Hepatocyte (in vitro differentiated cells): ENCODE measurements around the gene ASB14. TPM values are rescaled to one million over a fixed set of nuclear protein-coding genes. Genes with fewer than 3 reads are reported as not detected.

Experiments
- DNase-seq: peaks from one replicate; pipeline ENCODE4 v3.0.0-alpha.2; 2016; ENCODE audit warnings: low spot score
- H2AFZ ChIP-seq: fragments of 200-600 bp; sonication (generic); 2 replicates; pipeline ENCODE4 v1.6.0; 2016; ENCODE audit warnings: antibody characterized with exemption, mild to moderate bottlenecking
- H3K27ac ChIP-seq: fragments of 200-600 bp; sonication (generic); 2 replicates; pipeline ENCODE4 v1.5.1; 2016; ENCODE audit warnings: mild to moderate bottlenecking
- H3K27me3 ChIP-seq: fragments of 200-600 bp; sonication (generic); 2 replicates; pipeline ENCODE4 v1.6.1; 2016
- H3K36me3 ChIP-seq: fragments of 200-600 bp; sonication (generic); replicated peaks from 2 replicates; pipeline ENCODE4 v1.5.1; 2016; ENCODE audit warnings: low read depth; ENCODE audit not compliant: insufficient read depth
- H3K4me1 ChIP-seq: fragments of 200-600 bp; sonication (generic); 2 replicates; pipeline ENCODE4 v1.5.1; 2016; ENCODE audit warnings: mild to moderate bottlenecking, moderate library complexity; ENCODE audit not compliant: insufficient read depth
- H3K4me2 ChIP-seq: fragments of 200-600 bp; sonication (generic); 2 replicates; pipeline ENCODE4 v1.6.0; 2016
- H3K4me3 ChIP-seq: fragments of 200-600 bp; sonication (generic); 2 replicates; pipeline ENCODE4 v1.5.1; 2016; ENCODE audit warnings: mild to moderate bottlenecking
- H3K79me2 ChIP-seq: fragments of 200-600 bp; sonication (generic); 2 replicates; pipeline ENCODE4 v1.6.0; 2017; ENCODE audit warnings: mild to moderate bottlenecking
- H3K9me2 ChIP-seq: fragments of 200-600 bp; sonication (generic); replicated peaks from 2 replicates; pipeline ENCODE4 v1.6.0; 2017; ENCODE audit warnings: mild to moderate bottlenecking; ENCODE audit not compliant: insufficient read depth
- H3K9me3 ChIP-seq: fragments of 200-600 bp; sonication (generic); 2 replicates; pipeline ENCODE4 v1.5.1; 2016; ENCODE audit warnings: low read depth, mild to moderate bottlenecking
- H4K20me1 ChIP-seq: fragments of 200-600 bp; sonication (generic); 2 replicates; pipeline ENCODE4 v1.6.0; 2016; ENCODE audit warnings: mild to moderate bottlenecking; ENCODE audit not compliant: insufficient read depth, poor library complexity, severe bottlenecking
- CTCF ChIP-seq: fragments of 200-600 bp; sonication (generic); IDR thresholded peaks from 2 replicates; pipeline ENCODE4 v1.5.1; 2016; ENCODE audit warnings: antibody characterized with exemption, mild to moderate bottlenecking; ENCODE audit not compliant: poor library complexity
- EZH2 ChIP-seq: fragments of 200-600 bp; sonication (generic); IDR thresholded peaks from 2 replicates; pipeline ENCODE4 v1.6.1; 2016; ENCODE audit warnings: antibody characterized with exemption, mild to moderate bottlenecking, borderline replicate concordance
- EZH2phosphoT487 ChIP-seq: fragments of 200-600 bp; sonication (generic); IDR thresholded peaks from one replicate; pipeline ENCODE4 v1.6.1; 2018; ENCODE audit warnings: antibody characterized with exemption, mild to moderate bottlenecking, low read depth, moderate library complexity; ENCODE audit not compliant: unreplicated experiment, severe bottlenecking
- WGBS: methylation state at CpG from one replicate; pipeline ENCODE4 v1.1.6; 2016; ENCODE audit warnings: low lambda C conversion rate; ENCODE audit errors: missing lambda C conversion rate; 5-methylcytosine and 5-hydroxymethylcytosine counted together
- polyA plus RNA-seq: library from polyadenylated mRNA; unstranded; fragments of >200 nt; fragmentation: Nextera tagmentation; extraction: Ambion mirVana; gene quantifications from 2 replicates; pipeline ENCODE4 v1.2.1, GENCODE V29; 2016
- total RNA-seq: library from RNA; depleted of rRNA; stranded (reverse); fragments of >200 nt; gene quantifications from 2 replicates; pipeline ENCODE4 v1.2.3, GENCODE V29; 2014

ASB14 gene
- total and polyA plus RNA-seq, 2 experiments from 2014 or later: 0.10 TPM; not detected in 1

- no peak overlapping the region for H3K27ac ChIP-seq
- H3K4me2 ChIP-seq: no peak overlapping the region
- TF ChIP-seq EZH2: no peak
- no peak for TF ChIP-seq EZH2phosphoT487
- TF ChIP-seq CTCF: no peak
- no peaks in the 10 kb centered on the region for H3K9me3 ChIP-seq
- H3K36me3 ChIP-seq: no peaks in the 10 kb centered on the region
- no peak overlapping the region for H2AFZ ChIP-seq
- no peaks in the 10 kb centered on the region for H3K4me1 ChIP-seq
- H3K79me2 ChIP-seq: no peaks in the 10 kb centered on the region
- 96% methylated on average over 2 of the region's 2 CpGs for WGBS
- no peaks in the 10 kb centered on the region for H3K9me2 ChIP-seq
- no peaks in the 10 kb centered on the region for H3K27me3 ChIP-seq
- H3K4me3 ChIP-seq: no peak overlapping the region
- H4K20me1 ChIP-seq: no peaks in the 10 kb centered on the region
- no peak for DNase-seq
These were observed 17.1 kb downstream of the ASB14 start for GRCh38 chr3:57275393-57275792.

GRCh38 chr3:57274845-57275244 is 17.6 kb downstream of the ASB14 start:
- H3K9me3 ChIP-seq: no peaks in the 10 kb centered on the region
- WGBS: over 99% methylated on average over 6 of the region's 6 CpGs
- H3K27me3 ChIP-seq: no peaks in the 10 kb centered on the region
- H3K4me1 ChIP-seq: no peaks in the 10 kb centered on the region
- no peak for DNase-seq
- H3K4me2 ChIP-seq: no peak overlapping the region
- no peaks in the 10 kb centered on the region for H4K20me1 ChIP-seq
- H3K79me2 ChIP-seq: no peaks in the 10 kb centered on the region
- no peak overlapping the region for H2AFZ ChIP-seq
- H3K36me3 ChIP-seq: no peaks in the 10 kb centered on the region
- no peak for TF ChIP-seq EZH2
- TF ChIP-seq EZH2phosphoT487: no peak
- TF ChIP-seq CTCF: no peak
- no peak overlapping the region for H3K27ac ChIP-seq
- no peak overlapping the region for H3K4me3 ChIP-seq
- no peaks in the 10 kb centered on the region for H3K9me2 ChIP-seq

GRCh38 chr3:57268416-57268815 is 24.1 kb downstream of the ASB14 start:
- no peak for TF ChIP-seq EZH2
- TF ChIP-seq CTCF: no peak
- TF ChIP-seq EZH2phosphoT487: no peak
- no peak overlapping the region for H3K27ac ChIP-seq
- H2AFZ ChIP-seq: no peak overlapping the region
- DNase-seq: no peak
- H3K4me2 ChIP-seq: no peak overlapping the region
- H3K9me2 ChIP-seq: no peaks in the 10 kb centered on the region
- H3K4me3 ChIP-seq: no peak overlapping the region
- H3K4me1 ChIP-seq: no peaks in the 10 kb centered on the region
- H3K27me3 ChIP-seq: no peaks in the 10 kb centered on the region
- peaks cover 6% of the 10 kb centered on the region for H3K36me3 ChIP-seq
- peaks cover 5% of the 10 kb centered on the region for H3K79me2 ChIP-seq
- WGBS: 89% methylated on average over 1 of the region's 1 CpG
- no peaks in the 10 kb centered on the region for H3K9me3 ChIP-seq
- no peaks in the 10 kb centered on the region for H4K20me1 ChIP-seq

- TF ChIP-seq EZH2 (no peak), CTCF (no peak), EZH2phosphoT487 (no peak)
- H3K79me2 ChIP-seq: peaks cover 5% of the 10 kb centered on the region
- H3K9me2 ChIP-seq: no peaks in the 10 kb centered on the region
- no peaks in the 10 kb centered on the region for H3K27me3 ChIP-seq
- WGBS: 94% methylated on average over 3 of the region's 3 CpGs
- H2AFZ ChIP-seq: no peak overlapping the region
- no peaks in the 10 kb centered on the region for H3K9me3 ChIP-seq
- H4K20me1 ChIP-seq: no peaks in the 10 kb centered on the region
- H3K4me2 ChIP-seq: no peak overlapping the region
- no peaks in the 10 kb centered on the region for H3K4me1 ChIP-seq
- no peak overlapping the region for H3K4me3 ChIP-seq
- H3K27ac ChIP-seq: no peak overlapping the region
- no peak for DNase-seq
- H3K36me3 ChIP-seq: peaks cover 11% of the 10 kb centered on the region
These were observed 30.6 kb downstream of the ASB14 start for GRCh38 chr3:57261929-57262328.
